HG02870 (cell line): ENCODE measurements around the gene PABPC1L.

ENCODE experiments used
- ATAC-seq: cut with Tn5 transposase; IDR thresholded peaks from one replicate; pipeline ENCODE4 v1.9.1; 2021; ENCODE audit warnings: mild to moderate bottlenecking, moderate library complexity; ENCODE audit not compliant: unreplicated experiment

Gene PABPC1L

GRCh38 chr20:44966030-44966961, 56.4 kb downstream of the PABPC1L start, which contains the start of gene STK4:
TSS of gene STK4 (plus strand) at chr20:44966512. CDS start at chr20:44966569, 57 bp downstream.
- ATAC-seq: peak; percentile 56

- no peak for ATAC-seq
These were observed 57.4 kb downstream of the PABPC1L start for GRCh38 chr20:44967207-44967807.

GRCh38 chr20:44969300-44969894, 59.5 kb downstream of the PABPC1L start:
- no peak for ATAC-seq

GRCh38 chr20:44970243-44970757, 60.4 kb downstream of the PABPC1L start:
- ATAC-seq: no peak

GRCh38 chr20:44973053-44973452, 63.2 kb downstream of the PABPC1L start:
- no peak for ATAC-seq

- ATAC-seq: no peak
These were observed 66.8 kb downstream of the PABPC1L start for GRCh38 chr20:44976698-44977097.

GRCh38 chr20:44979090-44979621, 69.3 kb downstream of the PABPC1L start:
- peak; percentile 88 for ATAC-seq

GRCh38 chr20:44981736-44982406, 72.0 kb downstream of the PABPC1L start:
- no peak for ATAC-seq

- no peak for ATAC-seq
These were observed 73.3 kb downstream of the PABPC1L start for GRCh38 chr20:44983093-44983674.

GRCh38 chr20:44988631-44989171, 78.8 kb downstream of the PABPC1L start:
- no peak for ATAC-seq
